GM18907 (cell line): ENCODE data around the gene PGK2.

Experiments used
- ATAC-seq: cut with Tn5 transposase; IDR thresholded peaks from one replicate; pipeline ENCODE4 v1.9.1; 2021; ENCODE audit warnings: mild to moderate bottlenecking, moderate library complexity; ENCODE audit not compliant: unreplicated experiment

Gene PGK2

GRCh38 chr6:49739423-49739822 is 47.7 kb downstream of the PGK2 start:
- no peak for ATAC-seq

- ATAC-seq = no peak
These were observed 51.0 kb downstream of the PGK2 start for GRCh38 chr6:49736017-49736508.
